ENCODE measurements around the gene CCDC73. TPM values are rescaled to one million over a fixed set of nuclear protein-coding genes. Genes with fewer than 3 reads are reported as not detected.
A peak's percentile ranks its signal among the peaks of the same experiment; 100 is the strongest.

The CCDC73 gene
- total and polyA plus RNA-seq, 2 donors (not counting 1 experiment from before 2014, with no cell fraction given): 0.05 TPM; not detected in 1

DNA sequence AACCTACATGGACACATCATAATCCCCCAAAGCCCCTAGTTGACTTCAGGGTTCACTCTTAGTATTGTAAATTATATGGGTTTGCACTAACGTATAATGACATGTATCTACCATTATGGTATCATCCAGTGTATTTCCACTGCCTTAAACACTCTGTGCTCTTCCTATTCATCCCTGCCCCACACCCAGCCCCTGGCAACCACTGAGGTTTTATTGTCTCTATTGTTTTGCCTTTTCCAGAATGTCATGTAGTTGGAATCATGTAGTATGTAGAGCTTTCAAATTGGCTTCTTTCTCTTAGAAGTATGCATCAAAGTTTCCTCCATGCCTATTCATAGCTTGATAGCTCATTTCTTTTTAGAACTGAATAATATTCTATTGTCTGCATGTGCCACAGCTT, 227.3 kb downstream of the CCDC73 start:
- TF ChIP-seq CTCF (IDR thresholded peaks at IDR 0.05) (no peak), EZH2 (IDR thresholded peaks at IDR 0.05; ENCODE audit: borderline replicate concordance, insufficient read depth, low read depth, low read length, poor library complexity, severe bottlenecking) (no peak)
- Mint-ChIP-seq H3K27ac (no peak overlapping the region), H3K4me1 (peaks cover 4% of the 10 kb centered on the region), H3K9me3 (ENCODE audit: insufficient read depth) (no peaks in the 10 kb centered on the region), H3K27me3 (peaks cover 20% of the 10 kb centered on the region), H3K4me3 (no peak overlapping the region)
- intact Hi-C loops (cut with micrococcal nuclease): no loop called here
- H2AFZ ChIP-seq (ENCODE audit: insufficient read depth, low read depth, low read length, poor library complexity, severe bottlenecking): peak overlapping the region; percentile 45
- ATAC-seq (ENCODE audit: low read depth) (no peak), DNase-seq (no peak)
- H3K9ac ChIP-seq (ENCODE audit: low read length): no peak overlapping the region
- WGBS (ENCODE audit: insufficient coverage): no CpG with 5 or more reads among the region's 1 CpG
- CTCF ChIA-PET: no interaction called here
- H3K79me2 ChIP-seq (ENCODE audit: control insufficient read depth, insufficient read depth, low read length): no peaks in the 10 kb centered on the region
- no peak overlapping the region for H3K4me3 ChIP-seq (ENCODE audit: control extremely low read depth in 1 of 5, extremely low read depth in 1 of 5, insufficient read depth in 1 of 5, low read depth in 2 of 5, low read length in 4 of 5)
- POLR2A ChIA-PET: no interaction called here
- no peaks in the 10 kb centered on the region for H4K20me1 ChIP-seq (ENCODE audit: control insufficient read depth, insufficient read depth, low read length, poor library complexity, severe bottlenecking)
- H3K36me3 ChIP-seq (replicated peaks in 1 of 2; ENCODE audit: control extremely low read depth in 1 of 2, control insufficient read depth in 1 of 2, extremely low read depth in 1 of 2, insufficient read depth in 2 of 2, low read length in 1 of 2): no peaks in the 10 kb centered on the region
- H3K4me1 ChIP-seq (ENCODE audit: control insufficient read depth in 2 of 2, insufficient read depth in 2 of 2, low read length in 2 of 2): no peaks in the 10 kb centered on the region
- H3K27ac ChIP-seq (ENCODE audit: low read length in 2 of 2): no peak overlapping the region
- peaks cover 0 to 3% (median 0%) of the 10 kb centered on the region in 4 experiments for H3K27me3 ChIP-seq (replicated peaks in 1 of 4; ENCODE audit: control extremely low read depth in 1 of 4, control insufficient read depth in 3 of 4, insufficient read depth in 4 of 4, low read length in 3 of 4)
- H3K9me3 ChIP-seq (ENCODE audit: control extremely low read depth in 1 of 3, control insufficient read depth in 2 of 3, insufficient read depth in 1 of 3, low read length in 2 of 3): no peaks in the 10 kb centered on the region
- H3K4me2 ChIP-seq (replicated peaks; ENCODE audit: low read depth, low read length, poor library complexity, severe bottlenecking): no peak overlapping the region

- WGBS (ENCODE audit: insufficient coverage): no CpG with 5 or more reads among the region's 2 CpGs
- Mint-ChIP-seq H3K27me3 (peaks cover 18% of the 10 kb centered on the region), H3K4me1 (peaks cover 4% of the 10 kb centered on the region), H3K9me3 (ENCODE audit: insufficient read depth) (no peaks in the 10 kb centered on the region), H3K27ac (no peak overlapping the region), H3K4me3 (no peak overlapping the region)
- peaks cover 0 to 3% (median 0%) of the 10 kb centered on the region in 4 experiments for H3K27me3 ChIP-seq (replicated peaks in 1 of 4; ENCODE audit: control extremely low read depth in 1 of 4, control insufficient read depth in 3 of 4, insufficient read depth in 4 of 4, low read length in 3 of 4)
- no peak for DNase-seq
- ChIA-PET CTCF (no interaction called here), POLR2A (no interaction called here)
- peak overlapping the region; percentile 45 for H2AFZ ChIP-seq (ENCODE audit: insufficient read depth, low read depth, low read length, poor library complexity, severe bottlenecking)
- no peaks in the 10 kb centered on the region for H3K36me3 ChIP-seq (replicated peaks in 1 of 2; ENCODE audit: control extremely low read depth in 1 of 2, control insufficient read depth in 1 of 2, extremely low read depth in 1 of 2, insufficient read depth in 2 of 2, low read length in 1 of 2)
- no peak for TF ChIP-seq EZH2 (IDR thresholded peaks at IDR 0.05; ENCODE audit: borderline replicate concordance, insufficient read depth, low read depth, low read length, poor library complexity, severe bottlenecking)
- TF ChIP-seq CTCF (IDR thresholded peaks at IDR 0.05): no peak
- ATAC-seq (ENCODE audit: low read depth): no peak
- no peaks in the 10 kb centered on the region for H4K20me1 ChIP-seq (ENCODE audit: control insufficient read depth, insufficient read depth, low read length, poor library complexity, severe bottlenecking)
- intact Hi-C loops (cut with micrococcal nuclease): no loop called here
- no peak overlapping the region for H3K4me3 ChIP-seq (ENCODE audit: control extremely low read depth in 1 of 5, extremely low read depth in 1 of 5, insufficient read depth in 1 of 5, low read depth in 2 of 5, low read length in 4 of 5)
- H3K9me3 ChIP-seq (ENCODE audit: control extremely low read depth in 1 of 3, control insufficient read depth in 2 of 3, insufficient read depth in 1 of 3, low read length in 2 of 3): no peaks in the 10 kb centered on the region
- H3K4me2 ChIP-seq (replicated peaks; ENCODE audit: low read depth, low read length, poor library complexity, severe bottlenecking): peak overlapping the region; percentile 11
- H3K9ac ChIP-seq (ENCODE audit: low read length): no peak overlapping the region
- no peak overlapping the region for H3K27ac ChIP-seq (ENCODE audit: low read length in 2 of 2)
- no peaks in the 10 kb centered on the region for H3K79me2 ChIP-seq (ENCODE audit: control insufficient read depth, insufficient read depth, low read length)
- H3K4me1 ChIP-seq (ENCODE audit: control insufficient read depth in 2 of 2, insufficient read depth in 2 of 2, low read length in 2 of 2): no peaks in the 10 kb centered on the region
Observed at GRCh38 chr11:32566517-32566916, 227.9 kb downstream of the CCDC73 start.

All from B cell (primary cell).